Measurements from ENCODE around the gene IQUB.

Gene IQUB
- long read RNA-seq: 0 reads

DNA sequence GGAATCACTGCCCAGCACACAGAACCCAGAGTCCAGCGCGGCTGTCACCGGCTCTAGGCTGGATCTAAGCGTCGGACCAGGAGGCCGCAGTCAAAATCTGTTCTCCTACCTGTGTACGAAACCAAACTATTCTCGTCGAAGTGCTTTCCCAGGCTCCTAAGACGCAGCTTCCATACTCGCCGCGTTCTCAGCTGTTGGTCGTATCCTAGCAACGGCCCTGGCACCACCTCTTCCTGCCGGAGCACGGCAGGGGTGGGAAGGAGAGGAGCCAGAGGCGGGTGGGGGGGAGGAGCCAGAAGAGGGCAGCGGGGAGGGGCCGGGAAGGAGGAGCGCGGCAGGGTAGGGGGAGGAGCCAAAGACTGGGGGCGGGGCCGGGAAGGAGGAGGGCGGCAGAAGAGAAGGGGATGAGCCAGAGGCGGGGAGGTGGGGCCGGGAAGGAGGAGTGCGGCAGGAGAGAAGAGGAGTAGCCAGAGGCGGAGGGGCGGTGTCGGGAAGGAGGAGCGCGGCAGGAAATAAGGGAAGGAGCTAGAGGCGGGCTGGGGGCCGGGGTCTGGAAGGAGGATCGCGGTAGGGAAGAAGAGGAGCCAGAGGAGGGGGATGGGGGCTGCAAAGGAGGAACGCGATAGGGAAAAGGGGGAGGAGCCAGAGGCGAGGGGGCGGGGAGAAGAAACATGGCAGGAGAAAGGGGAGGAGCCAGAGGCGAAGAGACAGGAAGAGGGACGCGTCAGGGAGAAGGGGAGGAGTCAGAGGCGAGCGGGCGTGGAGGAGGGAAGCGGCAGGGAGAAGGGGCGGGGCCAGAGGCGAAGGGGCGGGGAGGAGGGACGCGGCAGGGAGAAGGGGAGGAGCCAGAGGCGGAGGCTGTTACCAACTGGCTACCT is at the start of gene IQUB:
TSS of gene IQUB (minus strand) at position 213 of the 878 bp plus-strand sequence. CDS start 22,255 bp downstream, outside the sequence.
- DNase-seq (ENCODE audit: low read depth in 1 of 2, low spot score in 1 of 2): peak; percentile 88 to 96
- TF ChIP-seq POLR2AphosphoS5 (IDR thresholded peaks at IDR 0.05; ENCODE audit: low read depth): 0 out of 2 replicates have a peak, but pooled peaks have one; percentile 35
- TF ChIP-seq, protein P1, sequence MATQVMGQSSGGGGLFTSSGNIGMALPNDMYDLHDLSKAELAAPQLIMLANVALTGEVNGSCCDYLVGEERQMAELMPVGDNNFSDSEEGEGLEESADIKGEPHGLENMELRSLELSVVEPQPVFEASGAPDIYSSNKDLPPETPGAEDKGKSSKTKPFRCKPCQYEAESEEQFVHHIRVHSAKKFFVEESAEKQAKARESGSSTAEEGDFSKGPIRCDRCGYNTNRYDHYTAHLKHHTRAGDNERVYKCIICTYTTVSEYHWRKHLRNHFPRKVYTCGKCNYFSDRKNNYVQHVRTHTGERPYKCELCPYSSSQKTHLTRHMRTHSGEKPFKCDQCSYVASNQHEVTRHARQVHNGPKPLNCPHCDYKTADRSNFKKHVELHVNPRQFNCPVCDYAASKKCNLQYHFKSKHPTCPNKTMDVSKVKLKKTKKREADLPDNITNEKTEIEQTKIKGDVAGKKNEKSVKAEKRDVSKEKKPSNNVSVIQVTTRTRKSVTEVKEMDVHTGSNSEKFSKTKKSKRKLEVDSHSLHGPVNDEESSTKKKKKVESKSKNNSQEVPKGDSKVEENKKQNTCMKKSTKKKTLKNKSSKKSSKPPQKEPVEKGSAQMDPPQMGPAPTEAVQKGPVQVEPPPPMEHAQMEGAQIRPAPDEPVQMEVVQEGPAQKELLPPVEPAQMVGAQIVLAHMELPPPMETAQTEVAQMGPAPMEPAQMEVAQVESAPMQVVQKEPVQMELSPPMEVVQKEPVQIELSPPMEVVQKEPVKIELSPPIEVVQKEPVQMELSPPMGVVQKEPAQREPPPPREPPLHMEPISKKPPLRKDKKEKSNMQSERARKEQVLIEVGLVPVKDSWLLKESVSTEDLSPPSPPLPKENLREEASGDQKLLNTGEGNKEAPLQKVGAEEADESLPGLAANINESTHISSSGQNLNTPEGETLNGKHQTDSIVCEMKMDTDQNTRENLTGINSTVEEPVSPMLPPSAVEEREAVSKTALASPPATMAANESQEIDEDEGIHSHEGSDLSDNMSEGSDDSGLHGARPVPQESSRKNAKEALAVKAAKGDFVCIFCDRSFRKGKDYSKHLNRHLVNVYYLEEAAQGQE (IDR thresholded peaks at IDR 0.05; ENCODE audit: insufficient replicate concordance, low read depth): no peak
- Histone ChIP-seq H3K27me3 (ENCODE audit: insufficient read depth, poor library complexity, severe bottlenecking) (peaks cover 18% of the 10 kb centered on the region), H3K4me3 (replicated peaks; ENCODE audit: insufficient read depth, low read length) (peak within 1 kb of the TSS; percentile 70), H3K27ac (replicated peaks) (peak within 1 kb of the TSS; percentile 68)

DNA sequence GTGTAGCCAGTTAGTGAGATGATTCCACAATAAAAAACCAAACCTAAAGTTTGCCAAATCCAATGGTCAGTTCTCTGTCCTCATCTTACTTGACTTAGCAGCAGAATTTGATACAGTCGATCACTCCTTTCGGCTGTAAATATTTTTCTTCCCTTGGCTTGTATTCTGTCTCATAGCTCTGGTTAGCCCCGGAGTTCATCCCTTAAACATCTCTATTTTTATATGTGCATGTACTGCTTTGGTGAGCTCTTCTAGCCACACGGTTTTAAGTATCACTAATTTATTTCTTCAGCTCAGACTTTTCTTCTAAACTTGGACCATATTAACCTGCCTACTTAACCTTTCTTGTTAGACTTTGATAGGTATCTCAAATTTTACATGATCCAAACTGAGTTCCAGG is 49.4 kb upstream of the IQUB start:
- Histone ChIP-seq H3K4me3 (replicated peaks; ENCODE audit: insufficient read depth, low read length) (no peak overlapping the region), H3K27ac (replicated peaks) (no peak overlapping the region), H3K27me3 (ENCODE audit: insufficient read depth, poor library complexity, severe bottlenecking) (peaks cover 7% of the 10 kb centered on the region)
- TF ChIP-seq, protein P1 (IDR thresholded peaks at IDR 0.05; ENCODE audit: insufficient replicate concordance, low read depth): no peak
- TF ChIP-seq SPI1 (IDR thresholded peaks at IDR 0.05; ENCODE audit: borderline replicate concordance, low read depth): no peak
- TF ChIP-seq GABPA (IDR thresholded peaks at IDR 0.05; ENCODE audit: low read depth): no peak
- TF ChIP-seq, protein P2, sequence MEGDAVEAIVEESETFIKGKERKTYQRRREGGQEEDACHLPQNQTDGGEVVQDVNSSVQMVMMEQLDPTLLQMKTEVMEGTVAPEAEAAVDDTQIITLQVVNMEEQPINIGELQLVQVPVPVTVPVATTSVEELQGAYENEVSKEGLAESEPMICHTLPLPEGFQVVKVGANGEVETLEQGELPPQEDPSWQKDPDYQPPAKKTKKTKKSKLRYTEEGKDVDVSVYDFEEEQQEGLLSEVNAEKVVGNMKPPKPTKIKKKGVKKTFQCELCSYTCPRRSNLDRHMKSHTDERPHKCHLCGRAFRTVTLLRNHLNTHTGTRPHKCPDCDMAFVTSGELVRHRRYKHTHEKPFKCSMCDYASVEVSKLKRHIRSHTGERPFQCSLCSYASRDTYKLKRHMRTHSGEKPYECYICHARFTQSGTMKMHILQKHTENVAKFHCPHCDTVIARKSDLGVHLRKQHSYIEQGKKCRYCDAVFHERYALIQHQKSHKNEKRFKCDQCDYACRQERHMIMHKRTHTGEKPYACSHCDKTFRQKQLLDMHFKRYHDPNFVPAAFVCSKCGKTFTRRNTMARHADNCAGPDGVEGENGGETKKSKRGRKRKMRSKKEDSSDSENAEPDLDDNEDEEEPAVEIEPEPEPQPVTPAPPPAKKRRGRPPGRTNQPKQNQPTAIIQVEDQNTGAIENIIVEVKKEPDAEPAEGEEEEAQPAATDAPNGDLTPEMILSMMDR (IDR thresholded peaks at IDR 0.05; ENCODE audit: insufficient read depth, low read length): no peak
- no peak for TF ChIP-seq POLR2AphosphoS5 (IDR thresholded peaks at IDR 0.05; ENCODE audit: low read depth)
- DNase-seq (ENCODE audit: low read depth in 1 of 2, low spot score in 1 of 2): no peak

DNA sequence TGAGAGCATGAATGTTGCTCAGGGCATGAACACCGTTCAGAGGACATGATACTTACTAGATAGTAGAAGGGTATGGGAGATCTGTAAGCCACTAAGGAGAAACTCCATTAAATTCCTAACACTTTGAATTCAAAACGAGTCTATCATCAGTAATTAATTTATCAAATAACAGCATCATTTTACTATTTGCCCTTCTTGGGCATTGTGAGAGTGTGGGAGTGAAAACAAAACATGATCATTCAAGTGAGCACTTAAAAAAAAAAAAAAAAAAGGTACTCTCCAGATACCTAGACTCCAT is 46.7 kb upstream of the IQUB start:
- H3K4me3 ChIP-seq (replicated peaks; ENCODE audit: insufficient read depth, low read length): no peak overlapping the region
- H3K27ac ChIP-seq (replicated peaks): no peak overlapping the region
- TF ChIP-seq, protein P1 (IDR thresholded peaks at IDR 0.05; ENCODE audit: insufficient replicate concordance, low read depth): no peak
- no peak for TF ChIP-seq GABPA (IDR thresholded peaks at IDR 0.05; ENCODE audit: low read depth)
- TF ChIP-seq, protein P2 (IDR thresholded peaks at IDR 0.05; ENCODE audit: insufficient read depth, low read length): no peak
- no peak for TF ChIP-seq SPI1 (IDR thresholded peaks at IDR 0.05; ENCODE audit: borderline replicate concordance, low read depth)
- TF ChIP-seq POLR2AphosphoS5 (IDR thresholded peaks at IDR 0.05; ENCODE audit: low read depth): no peak
- peaks cover 7% of the 10 kb centered on the region for H3K27me3 ChIP-seq (ENCODE audit: insufficient read depth, poor library complexity, severe bottlenecking)
- DNase-seq (ENCODE audit: low read depth in 1 of 2, low spot score in 1 of 2): no peak

Data from HL-60 (cell line).